Breast epithelium (tissue), 3 donors: ENCODE data around the gene EEF1A2.

Experiments
- POLR2A ChIP-seq: fragments of 450-650 bp; IDR thresholded peaks from one replicate; pipeline ENCODE4 v1.6.1; 2016; ENCODE audit warnings: antibody characterized with exemption, mild to moderate bottlenecking, moderate library complexity
- POLR2AphosphoS5 ChIP-seq, 3 donors: sonication (generic); formaldehyde crosslinking; IDR thresholded peaks; one replicate each; pipeline ENCODE4 v1.6.1; 2017; ENCODE audit warnings: antibody characterized with exemption in 3 of 3
- TF ChIP-seq, protein P1 (sequence below), 3 donors: fragments of 450-650 bp; IDR thresholded peaks; one replicate each; pipeline ENCODE4 v1.5.1; 2016 to 2017; ENCODE audit warnings: antibody characterized with exemption in 3 of 3, mild to moderate bottlenecking in 3 of 3, moderate library complexity in 3 of 3

DNA sequence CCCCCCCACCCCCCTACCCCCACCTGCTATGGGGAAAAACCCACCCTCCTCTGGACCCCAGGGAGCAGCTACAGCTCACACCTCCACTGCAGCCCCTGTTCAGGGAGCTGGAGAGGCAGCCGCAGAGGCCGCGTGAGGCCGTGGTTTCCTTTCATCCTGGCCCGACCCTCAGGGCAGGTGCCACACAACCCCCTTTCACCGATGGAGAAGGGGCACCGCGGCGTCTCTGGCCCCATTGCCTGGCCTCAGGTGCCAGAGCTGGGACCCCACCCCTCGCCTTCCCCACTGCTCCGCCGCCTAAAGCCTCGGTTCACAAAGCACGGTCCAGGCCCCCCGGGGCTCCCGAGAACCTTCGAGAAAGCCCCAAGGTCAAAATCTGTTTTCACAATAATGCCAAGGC lies 14.6 kb downstream of the EEF1A2 start:
- TF ChIP-seq POLR2AphosphoS5 (IDR thresholded peaks at IDR 0.05): no peak
- TF ChIP-seq, protein P1, sequence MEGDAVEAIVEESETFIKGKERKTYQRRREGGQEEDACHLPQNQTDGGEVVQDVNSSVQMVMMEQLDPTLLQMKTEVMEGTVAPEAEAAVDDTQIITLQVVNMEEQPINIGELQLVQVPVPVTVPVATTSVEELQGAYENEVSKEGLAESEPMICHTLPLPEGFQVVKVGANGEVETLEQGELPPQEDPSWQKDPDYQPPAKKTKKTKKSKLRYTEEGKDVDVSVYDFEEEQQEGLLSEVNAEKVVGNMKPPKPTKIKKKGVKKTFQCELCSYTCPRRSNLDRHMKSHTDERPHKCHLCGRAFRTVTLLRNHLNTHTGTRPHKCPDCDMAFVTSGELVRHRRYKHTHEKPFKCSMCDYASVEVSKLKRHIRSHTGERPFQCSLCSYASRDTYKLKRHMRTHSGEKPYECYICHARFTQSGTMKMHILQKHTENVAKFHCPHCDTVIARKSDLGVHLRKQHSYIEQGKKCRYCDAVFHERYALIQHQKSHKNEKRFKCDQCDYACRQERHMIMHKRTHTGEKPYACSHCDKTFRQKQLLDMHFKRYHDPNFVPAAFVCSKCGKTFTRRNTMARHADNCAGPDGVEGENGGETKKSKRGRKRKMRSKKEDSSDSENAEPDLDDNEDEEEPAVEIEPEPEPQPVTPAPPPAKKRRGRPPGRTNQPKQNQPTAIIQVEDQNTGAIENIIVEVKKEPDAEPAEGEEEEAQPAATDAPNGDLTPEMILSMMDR (IDR thresholded peaks at IDR 0.05): no peak
- no peak for TF ChIP-seq POLR2A
